GM12878 (cell line): Measurements from ENCODE around the gene AIG1. TPM values are rescaled to one million over a fixed set of nuclear protein-coding genes. Genes with fewer than 3 reads are reported as not detected.

ENCODE experiments used
- ATAC-seq: fragments of 200-7000 bp; cut with Tn5 transposase; 3 replicates; pipeline ENCODE4 v1.9.1; 2020; ENCODE audit warnings: mild to moderate bottlenecking, moderate library complexity
- BruUV-seq: library from RNA; stranded (reverse); fragments of 400-500 nt; replicated peaks from 2 replicates; lab custom pipeline; 2021; lab: Mats Ljungman, UMichigan
- CTCF ChIA-PET: fragments of 300-600 bp; sonication (Branson Sonifier 250); formaldehyde crosslinking; extraction: SDS; loops from one replicate; lab custom pipeline; 2021; ENCODE audit warnings: inconsistent platforms; lab: Yijun Ruan, JAX
- POLR2A ChIA-PET: fragments of 350-600 bp; formaldehyde crosslinking; extraction: SDS; loops from one replicate; lab custom pipeline; 2021; ENCODE audit warnings: inconsistent platforms; lab: Charles Lee
- RAD21 ChIA-PET: fragments of 300-600 bp; sonication (Branson Sonifier 250); formaldehyde crosslinking; loops from one replicate; lab custom pipeline; 2023; ENCODE audit warnings: antibody characterized with exemption; ENCODE audit not compliant: unreplicated experiment; lab: Charles Lee
- SMC1A ChIA-PET: fragments of 300-600 bp; sonication (Branson Sonifier 250); formaldehyde crosslinking; loops from one replicate; lab custom pipeline; 2023; ENCODE audit not compliant: unreplicated experiment, uncharacterized antibody; lab: Charles Lee
- DNase-seq: peaks from one replicate; pipeline ENCODE4 v3.0.0-alpha.2; 2011; ENCODE audit warnings: low read depth, low spot score
- FAIRE-seq: peaks from 3 replicates; lab custom pipeline; 2011; peaks lifted over from hg19 to GRCh38; lab: Jason Lieb, UNC
- H2AFZ ChIP-seq: 2 replicates; pipeline ENCODE4 v1.6.0; 2011; ENCODE audit warnings: low read depth, low read length, control low read depth; ENCODE audit not compliant: control insufficient read depth
- H3K27ac ChIP-seq: 2 replicates; pipeline ENCODE4 v1.5.1; 2011; ENCODE audit warnings: control low read depth; ENCODE audit not compliant: control insufficient read depth, insufficient read depth
- H3K27me3 ChIP-seq, 2 experiments: replicated peaks in 1 of 2; 2 replicates each; pipeline versions ENCODE4 v1.6.0 to v1.6.1; 2011; ENCODE audit warnings: low read length in 1 of 2; ENCODE audit not compliant: control insufficient read depth in 2 of 2, insufficient read depth in 2 of 2
- H3K36me3 ChIP-seq, 2 experiments: 2 replicates each; pipeline ENCODE4 v1.5.1; 2011; ENCODE audit warnings: low read length in 1 of 2; ENCODE audit not compliant: control insufficient read depth in 2 of 2, insufficient read depth in 2 of 2
- H3K4me1 ChIP-seq: 2 replicates; pipeline ENCODE4 v1.6.1; 2011; ENCODE audit warnings: mild to moderate bottlenecking, low read length, moderate library complexity, mixed read lengths; ENCODE audit not compliant: control insufficient read depth, insufficient read depth
- H3K4me2 ChIP-seq: 2 replicates; pipeline ENCODE4 v1.6.0; 2011; ENCODE audit warnings: control low read depth; ENCODE audit not compliant: control insufficient read depth, insufficient read depth
- H3K4me3 ChIP-seq: fragments of 200-600 bp; sonication (generic); 2 replicates; pipeline ENCODE4 v1.5.1; 2016
- H3K79me2 ChIP-seq: 2 replicates; pipeline ENCODE4 v1.6.0; 2011; ENCODE audit warnings: low read length; ENCODE audit not compliant: control insufficient read depth, insufficient read depth
- H3K9ac ChIP-seq: 2 replicates; pipeline ENCODE4 v1.8.0; 2011; ENCODE audit warnings: low read length, control low read depth, mixed read lengths; ENCODE audit not compliant: control insufficient read depth, insufficient read depth
- H3K9me3 ChIP-seq: replicated peaks from 3 replicates; pipeline ENCODE4 v1.5.1; 2011; ENCODE audit warnings: mild to moderate bottlenecking, low read length; ENCODE audit not compliant: control insufficient read depth, insufficient read depth
- H4K20me1 ChIP-seq: 2 replicates; pipeline ENCODE4 v1.6.0; 2011; ENCODE audit not compliant: control insufficient read depth, insufficient read depth
- CBX5 ChIP-seq: sonication (generic); IDR thresholded peaks from 2 replicates; pipeline ENCODE4 v1.6.1; 2016; ENCODE audit warnings: low read depth, moderate library complexity, mild to moderate bottlenecking, inconsistent platforms
- DPF2 ChIP-seq: fragments of 450-650 bp; IDR thresholded peaks from 2 replicates; pipeline ENCODE4 v1.6.1; 2017; ENCODE audit warnings: mild to moderate bottlenecking
- E4F1 ChIP-seq: fragments of 450-650 bp; IDR thresholded peaks from 2 replicates; pipeline ENCODE4 v1.6.1; 2018; ENCODE audit warnings: borderline replicate concordance, mild to moderate bottlenecking; ENCODE audit not compliant: partially characterized antibody
- IRF4 ChIP-seq: IDR thresholded peaks from 2 replicates; pipeline ENCODE4 v1.6.1; 2011; ENCODE audit warnings: low read depth, low read length
- KAT2A ChIP-seq: conservative IDR thresholded peaks from 2 replicates; pipeline ENCODE4 v1.6.1; 2011; ENCODE audit warnings: low read depth, low read length; ENCODE audit not compliant: control insufficient read depth
- KDM1A ChIP-seq: fragments of 200-600 bp; sonication (generic); IDR thresholded peaks from 2 replicates; pipeline ENCODE4 v1.6.1; 2016; ENCODE audit warnings: borderline replicate concordance
- MAX ChIP-seq: IDR thresholded peaks from 2 replicates; pipeline ENCODE4 v1.6.1; 2012; ENCODE audit warnings: low read depth, low read length, improper control_type of control experiment
- SKIL ChIP-seq: fragments of 450-650 bp; IDR thresholded peaks from 2 replicates; pipeline ENCODE4 v1.6.1; 2017; ENCODE audit warnings: mild to moderate bottlenecking, low read depth, inconsistent platforms; ENCODE audit not compliant: poor library complexity, severe bottlenecking
- SMAD1 ChIP-seq: fragments of 450-650 bp; IDR thresholded peaks from 2 replicates; pipeline ENCODE4 v1.6.1; 2018; ENCODE audit warnings: mild to moderate bottlenecking, low read depth; ENCODE audit not compliant: partially characterized antibody
- ZNF384 ChIP-seq: IDR thresholded peaks from 2 replicates; pipeline ENCODE4 v1.6.1; 2012; ENCODE audit warnings: low read depth, mild to moderate bottlenecking, low read length, improper control_type of control experiment, borderline replicate concordance
- WGBS: methylation state at CpG from one replicate; pipeline ENCODE4 v1.1.6; 2016; ENCODE audit warnings: low lambda C conversion rate; ENCODE audit not compliant: insufficient replicate concordance, insufficient coverage; ENCODE audit errors: missing lambda C conversion rate; 5-methylcytosine and 5-hydroxymethylcytosine counted together
- in situ Hi-C: fragments of 300-500 bp; cut with MboI; formaldehyde crosslinking; loops from 9 replicates; pipeline ENCODE4 v1.14.3; 2018; ENCODE audit warnings: mixed read lengths
- intact Hi-C: fragments of 100-400 bp; cut with micrococcal nuclease; formaldehyde crosslinking; loops from one replicate; pipeline ENCODE4 v1.14.2; 2022; ENCODE audit not compliant: unreplicated experiment
- polyA plus RNA-seq, 11 experiments: library from polyadenylated mRNA; depleted of rRNA in 4 of 11; unstranded in 6 of 11; stranded (reverse) in 5 of 11; fragments of >200 nt; fragmentation: Nextera tagmentation in 4 of 11; fragmentation: Illumina TruSeq in 1 of 11; extraction: Ambion mirVana in 4 of 11; extraction: Trizol in 1 of 11; gene quantifications; 1 replicate in 1 of 11; 2 replicates in 10 of 11; pipeline versions ENCODE4 v1.2.1 to v1.2.3, GENCODE V29; 2011 to 2016; ENCODE audit warnings: inconsistent platforms in 2 of 11, missing spikeins in 2 of 11, low read depth in 1 of 11
- total RNA-seq, 4 experiments: library from RNA; depleted of rRNA in 3 of 4; stranded (reverse); fragments of >200 nt in 3 of 4; fragmentation: Illumina TruSeq in 1 of 4; extraction: Trizol in 1 of 4; gene quantifications; 2 replicates each; pipeline versions ENCODE4 v1.2.1 to v1.2.3, GENCODE V29; 2013 to 2021

The AIG1 gene
- total and polyA plus RNA-seq, 10 of the 15 experiments (the other 5 are each of a cell fraction or from before 2014, with no cell fraction given): 27.0 to 74.5 (median 36.4) TPM

- ChIA-PET POLR2A (no interaction called here), SMC1A (no interaction called here), RAD21 (no interaction called here), CTCF (interaction anchor here (0.7 to 1.1 kb wide), 2 partner anchors 38 to 162 kb away, joined by 3 read pairs; no protein-coding TSS in a partner anchor)
- BruUV-seq: no TSS peak
- Histone ChIP-seq H4K20me1 (no peaks in the 10 kb centered on the region), H3K9me3 (no peaks in the 10 kb centered on the region; the same call in 2 of the 3 replicates), H3K79me2 (no peaks in the 10 kb centered on the region), H2AFZ (no peak overlapping the region), H3K27ac (no peak overlapping the region), H3K27me3 (no peaks in the 10 kb centered on the region), H3K9ac (no peak overlapping the region), H3K4me2 (no peak overlapping the region), H3K4me3 (no peak overlapping the region), H3K4me1 (peaks cover 30% of the 10 kb centered on the region), H3K36me3 (no peaks in the 10 kb centered on the region)
- in situ Hi-C loops: no loop called here
- ATAC-seq (no peak), DNase-seq (no peak), FAIRE-seq (no peak)
- TF ChIP-seq CBX5 (no peak), KAT2A (no peak), E4F1 (no peak), DPF2 (no peak), KDM1A (no peak), SMAD1 (no peak), ZNF384 (no peak), IRF4 (no peak), SKIL (no peak), MAX (no peak)
- WGBS: 78% methylated on average over 7 of the region's 7 CpGs
- intact Hi-C loops: no loop called here
Observed at GRCh38 chr6:143372199-143372882, 311.7 kb downstream of the AIG1 start.
